A549 (cell line): ENCODE results near the gene PREX1. TPM values are rescaled to one million over a fixed set of nuclear protein-coding genes. Genes with fewer than 3 reads are reported as not detected.

Experiments used
- ATAC-seq, 2 experiments: fragments of 200-7000 bp in 1 of 2; fragments of >200 bp in 1 of 2; cut with Nextera tagmentation in 1 of 2; cut with Tn5 transposase in 1 of 2; 3 replicates each; pipeline versions ENCODE4 v1.8.0 to v1.9.1; 2018 to 2020; ENCODE audit warnings: mild to moderate bottlenecking in 1 of 2, moderate library complexity in 1 of 2
- CTCF ChIA-PET: fragments of 300-600 bp; sonication (Branson Sonifier 250); formaldehyde crosslinking; extraction: SDS; loops from one replicate; lab custom pipeline; 2021; ENCODE audit warnings: antibody characterized with exemption, inconsistent platforms; lab: Yijun Ruan, JAX
- POLR2A ChIA-PET: fragments of 350-600 bp; formaldehyde crosslinking; extraction: SDS; loops from one replicate; lab custom pipeline; 2021; ENCODE audit warnings: antibody characterized with exemption, inconsistent platforms; lab: Yijun Ruan, JAX
- DNase-seq, 2 experiments: peaks; one replicate each; pipeline versions ENCODE4 v3.0.0 to v3.0.0-alpha.2; 2011 to 2016; ENCODE audit warnings: low read depth in 1 of 2, low spot score in 1 of 2
- FAIRE-seq: peaks from 2 replicates; lab custom pipeline; 2011; peaks lifted over from hg19 to GRCh38; lab: Jason Lieb, UNC
- H3K27ac ChIP-seq, 2 experiments: fragments of >200 bp; sonication (Bioruptor Twin); formaldehyde crosslinking; 3 replicates each; pipeline ENCODE4 v1.5.1; 2016 to 2017
- H3K4me1 ChIP-seq: fragments of >200 bp; sonication (Bioruptor Twin); formaldehyde crosslinking; 3 replicates; pipeline ENCODE4 v1.6.1; 2016
- H3K4me2 ChIP-seq: fragments of >200 bp; sonication (Bioruptor Twin); formaldehyde crosslinking; 3 replicates; pipeline ENCODE4 v1.6.1; 2016
- H3K4me3 ChIP-seq: fragments of >200 bp; sonication (Bioruptor Twin); formaldehyde crosslinking; 3 replicates; pipeline ENCODE4 v1.5.1; 2016
- H3K9me3 ChIP-seq: fragments of >200 bp; sonication (Bioruptor Twin); formaldehyde crosslinking; 3 replicates; pipeline ENCODE4 v1.6.1; 2016
- ATOH8 ChIP-seq: fragments of 250-450 bp; sonication (Bioruptor Pico); IDR thresholded peaks from 2 replicates; pipeline ENCODE4 v1.5.0; 2020; ENCODE audit warnings: low read depth, mild to moderate bottlenecking, moderate library complexity
- BCL3 ChIP-seq: fragments of >200 bp; sonication (Bioruptor Twin); formaldehyde crosslinking; IDR thresholded peaks from 3 replicates; pipeline ENCODE4 v1.6.1; 2016
- CBX2 ChIP-seq: fragments of 200-600 bp; sonication (generic); IDR thresholded peaks from 2 replicates; pipeline ENCODE4 v1.6.1; 2016; ENCODE audit warnings: low read depth, mild to moderate bottlenecking, borderline replicate concordance
- EHMT2 ChIP-seq: fragments of 200-600 bp; sonication (generic); IDR thresholded peaks from 2 replicates; pipeline ENCODE4 v1.6.1; 2016; ENCODE audit warnings: antibody characterized with exemption, low read depth, mild to moderate bottlenecking, moderate library complexity
- GATA3 ChIP-seq: IDR thresholded peaks from 2 replicates; pipeline ENCODE4 v1.6.1; 2012; ENCODE audit warnings: borderline replicate concordance
- HOXB5 ChIP-seq: fragments of 250-450 bp; sonication (Bioruptor Pico); IDR thresholded peaks from 2 replicates; pipeline ENCODE4 v1.5.0; 2020; ENCODE audit warnings: mild to moderate bottlenecking, moderate library complexity
- JUNB ChIP-seq: fragments of >200 bp; sonication (Bioruptor Twin); formaldehyde crosslinking; IDR thresholded peaks from 2 replicates; pipeline ENCODE4 v1.6.1; 2016
- KDM1A ChIP-seq: fragments of 200-600 bp; sonication (generic); IDR thresholded peaks from 2 replicates; pipeline ENCODE4 v1.6.1; 2016; ENCODE audit warnings: low read depth, mild to moderate bottlenecking
- KDM5A ChIP-seq: fragments of 200-600 bp; sonication (generic); IDR thresholded peaks from 2 replicates; pipeline ENCODE4 v1.6.1; 2016; ENCODE audit warnings: antibody characterized with exemption, mild to moderate bottlenecking
- MAX ChIP-seq: IDR thresholded peaks from 2 replicates; pipeline ENCODE4 v1.6.1; 2012
- MYC ChIP-seq: IDR thresholded peaks from 2 replicates; pipeline ENCODE4 v1.6.1; 2012; ENCODE audit warnings: mild to moderate bottlenecking, inconsistent platforms, low read length, improper control_type of control experiment, borderline replicate concordance
- NR3C1 ChIP-seq: fragments of >200 bp; sonication (Bioruptor Twin); formaldehyde crosslinking; IDR thresholded peaks from 3 replicates; pipeline ENCODE4 v1.6.1; 2017
- PHF8 ChIP-seq: fragments of 200-600 bp; sonication (generic); IDR thresholded peaks from 2 replicates; pipeline ENCODE4 v1.6.1; 2016; ENCODE audit warnings: low read depth, mild to moderate bottlenecking, antibody characterized with exemption, moderate library complexity, borderline replicate concordance
- POLR2AphosphoS2 ChIP-seq: conservative IDR thresholded peaks from 2 replicates; pipeline ENCODE4 v1.6.1; 2012; ENCODE audit warnings: low read length, improper control_type of control experiment, inconsistent platforms
- RCOR1 ChIP-seq: fragments of 150-350 bp; IDR thresholded peaks from 2 replicates; pipeline ENCODE4 v1.6.1; 2014; ENCODE audit warnings: antibody characterized with exemption, low read length, low read depth
- SMC3 ChIP-seq: fragments of >200 bp; sonication (Bioruptor Twin); formaldehyde crosslinking; IDR thresholded peaks from 3 replicates; pipeline ENCODE4 v1.6.1; 2018; ENCODE audit warnings: inconsistent platforms
- SREBF2 ChIP-seq: fragments of 450-650 bp; IDR thresholded peaks from 2 replicates; pipeline ENCODE4 v1.6.1; 2014; ENCODE audit warnings: mild to moderate bottlenecking, moderate library complexity
- WGBS: methylation state at CpG from one replicate; pipeline ENCODE4 v1.1.6; 2017; ENCODE audit errors: missing lambda C conversion rate; 5-methylcytosine and 5-hydroxymethylcytosine counted together
- polyA plus RNA-seq, 4 experiments: library from polyadenylated mRNA; depleted of rRNA in 3 of 4; stranded (reverse); fragments of >200 nt; fragmentation: RNase III in 1 of 4; extraction: RNeasy Plus Mini Kit Qiagen cat#74134 plus additional on column Dnase treatment in 1 of 4; gene quantifications; 2 replicates in 3 of 4; 3 replicates in 1 of 4; pipeline ENCODE4 v1.2.3, GENCODE V29; 2011 to 2017
- TF ChIP-seq, protein P1 (sequence below): fragments of 200-600 bp; sonication (generic); IDR thresholded peaks from 2 replicates; pipeline ENCODE4 v1.6.1; 2016; ENCODE audit warnings: antibody characterized with exemption, mild to moderate bottlenecking, moderate library complexity
- TF ChIP-seq, protein P2 (sequence below): IDR thresholded peaks from 2 replicates; pipeline ENCODE4 v1.6.1; 2012

Gene PREX1
- polyA plus RNA-seq, 2 of the 4 experiments (the other 2 are of a cell fraction), result 3.6 to 4.2 TPM

DNA sequence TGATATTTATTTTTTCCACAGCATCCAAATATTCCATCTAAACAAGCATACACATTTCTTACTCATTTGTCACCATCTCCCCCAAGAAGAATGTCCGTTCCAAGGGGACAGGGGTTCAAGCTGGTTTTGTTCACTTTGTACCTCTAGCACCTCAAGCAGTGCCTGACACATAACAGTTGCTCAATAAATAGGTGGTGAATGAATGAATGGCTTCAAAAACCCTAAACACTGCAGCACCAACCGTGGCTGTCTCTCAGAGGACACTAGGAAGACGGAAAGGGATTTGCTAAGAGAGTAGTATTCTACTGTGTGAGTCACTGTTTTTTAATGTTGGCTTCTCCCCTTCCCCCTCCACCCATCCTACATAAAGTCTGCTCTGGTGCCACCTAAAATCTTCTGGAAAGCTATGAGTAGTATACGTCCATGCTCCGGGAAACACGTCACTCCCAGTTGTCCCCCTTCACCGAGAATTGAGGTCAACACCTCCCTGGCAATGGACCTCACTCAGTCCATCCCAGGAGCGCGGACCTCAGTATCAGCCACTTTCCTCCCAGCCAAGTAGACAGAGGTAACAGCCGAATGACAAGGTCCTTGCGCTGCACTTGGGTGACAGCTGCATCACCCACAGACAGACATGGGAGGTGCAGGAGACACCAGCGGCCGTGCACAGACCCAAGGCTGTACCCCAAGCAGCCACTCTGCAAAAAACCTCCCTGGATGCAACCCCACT, 107.4 kb downstream of the PREX1 start:
- DNase-seq (no peak), FAIRE-seq (no peak), ATAC-seq (no peak)
- ChIA-PET POLR2A (no interaction called here), CTCF (interaction anchor here (1.0 to 1.9 kb wide), 3 partner anchors 10 to 63 kb away, joined by 3 to 5 read pairs (median 3); no protein-coding TSS in a partner anchor)
- Histone ChIP-seq H3K4me2 (no peak overlapping the region), H3K27ac (no peak overlapping the region), H3K4me3 (no peak overlapping the region), H3K4me1 (peaks cover 19% of the 10 kb centered on the region), H3K9me3 (no peaks in the 10 kb centered on the region)
- WGBS, result 78% methylated on average over 9 of the region's 13 CpGs
- no peak for TF ChIP-seq NR3C1
- TF ChIP-seq, protein P1, sequence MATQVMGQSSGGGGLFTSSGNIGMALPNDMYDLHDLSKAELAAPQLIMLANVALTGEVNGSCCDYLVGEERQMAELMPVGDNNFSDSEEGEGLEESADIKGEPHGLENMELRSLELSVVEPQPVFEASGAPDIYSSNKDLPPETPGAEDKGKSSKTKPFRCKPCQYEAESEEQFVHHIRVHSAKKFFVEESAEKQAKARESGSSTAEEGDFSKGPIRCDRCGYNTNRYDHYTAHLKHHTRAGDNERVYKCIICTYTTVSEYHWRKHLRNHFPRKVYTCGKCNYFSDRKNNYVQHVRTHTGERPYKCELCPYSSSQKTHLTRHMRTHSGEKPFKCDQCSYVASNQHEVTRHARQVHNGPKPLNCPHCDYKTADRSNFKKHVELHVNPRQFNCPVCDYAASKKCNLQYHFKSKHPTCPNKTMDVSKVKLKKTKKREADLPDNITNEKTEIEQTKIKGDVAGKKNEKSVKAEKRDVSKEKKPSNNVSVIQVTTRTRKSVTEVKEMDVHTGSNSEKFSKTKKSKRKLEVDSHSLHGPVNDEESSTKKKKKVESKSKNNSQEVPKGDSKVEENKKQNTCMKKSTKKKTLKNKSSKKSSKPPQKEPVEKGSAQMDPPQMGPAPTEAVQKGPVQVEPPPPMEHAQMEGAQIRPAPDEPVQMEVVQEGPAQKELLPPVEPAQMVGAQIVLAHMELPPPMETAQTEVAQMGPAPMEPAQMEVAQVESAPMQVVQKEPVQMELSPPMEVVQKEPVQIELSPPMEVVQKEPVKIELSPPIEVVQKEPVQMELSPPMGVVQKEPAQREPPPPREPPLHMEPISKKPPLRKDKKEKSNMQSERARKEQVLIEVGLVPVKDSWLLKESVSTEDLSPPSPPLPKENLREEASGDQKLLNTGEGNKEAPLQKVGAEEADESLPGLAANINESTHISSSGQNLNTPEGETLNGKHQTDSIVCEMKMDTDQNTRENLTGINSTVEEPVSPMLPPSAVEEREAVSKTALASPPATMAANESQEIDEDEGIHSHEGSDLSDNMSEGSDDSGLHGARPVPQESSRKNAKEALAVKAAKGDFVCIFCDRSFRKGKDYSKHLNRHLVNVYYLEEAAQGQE, result no peak
- TF ChIP-seq MYC, result no peak
- TF ChIP-seq, protein P2, sequence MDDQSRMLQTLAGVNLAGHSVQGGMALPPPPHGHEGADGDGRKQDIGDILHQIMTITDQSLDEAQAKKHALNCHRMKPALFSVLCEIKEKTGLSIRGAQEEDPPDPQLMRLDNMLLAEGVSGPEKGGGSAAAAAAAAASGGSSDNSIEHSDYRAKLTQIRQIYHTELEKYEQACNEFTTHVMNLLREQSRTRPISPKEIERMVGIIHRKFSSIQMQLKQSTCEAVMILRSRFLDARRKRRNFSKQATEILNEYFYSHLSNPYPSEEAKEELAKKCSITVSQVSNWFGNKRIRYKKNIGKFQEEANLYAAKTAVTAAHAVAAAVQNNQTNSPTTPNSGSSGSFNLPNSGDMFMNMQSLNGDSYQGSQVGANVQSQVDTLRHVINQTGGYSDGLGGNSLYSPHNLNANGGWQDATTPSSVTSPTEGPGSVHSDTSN, result no peak
- no peak for TF ChIP-seq KDM1A
- no peak for TF ChIP-seq SREBF2
- TF ChIP-seq CBX2, result no peak
- TF ChIP-seq EHMT2, result no peak
- no peak for TF ChIP-seq GATA3
- TF ChIP-seq BCL3, result no peak
- no peak for TF ChIP-seq ATOH8
- no peak for TF ChIP-seq MAX
- TF ChIP-seq JUNB, result no peak
- no peak for TF ChIP-seq RCOR1
- TF ChIP-seq POLR2AphosphoS2, result no peak
- no peak for TF ChIP-seq PHF8
- no peak for TF ChIP-seq HOXB5
- no peak for TF ChIP-seq KDM5A
- no peak for TF ChIP-seq SMC3

DNA sequence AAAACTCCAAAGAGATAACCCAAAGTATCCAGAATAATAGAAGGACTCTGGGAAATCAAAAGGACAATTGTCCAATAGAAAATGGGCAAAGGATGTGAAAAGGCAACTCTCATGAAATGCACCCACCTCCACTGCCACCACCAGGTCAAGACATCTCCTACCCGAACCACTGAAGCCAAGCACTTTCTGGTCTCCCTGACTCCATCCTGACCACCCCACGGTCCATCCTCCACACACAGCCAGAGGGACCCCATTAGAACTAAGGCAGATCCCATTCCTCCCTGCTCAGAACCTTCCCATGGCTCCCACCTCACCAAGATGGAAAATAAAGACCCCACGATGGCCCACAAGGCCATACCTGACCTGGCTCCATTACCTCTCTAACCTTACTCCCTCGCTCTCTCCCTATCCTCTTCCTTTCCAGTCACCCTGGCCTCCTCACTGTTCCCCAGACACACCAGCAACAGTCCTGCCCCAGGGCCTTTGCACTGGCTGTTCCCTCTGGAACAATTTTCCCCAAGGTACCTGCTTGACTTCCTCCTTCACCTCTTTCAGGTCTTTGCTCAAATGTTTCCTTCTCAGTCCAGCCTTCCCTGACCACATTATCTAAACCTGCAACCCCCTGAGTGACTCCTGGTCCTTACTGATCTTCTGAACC, 108.1 kb downstream of the PREX1 start:
- TF ChIP-seq POLR2AphosphoS2, result no peak
- ChIA-PET POLR2A (no interaction called here), CTCF (no interaction called here)
- DNase-seq, result no peak
- H3K4me1 ChIP-seq, result peaks cover 19% of the 10 kb centered on the region
- H3K4me3 ChIP-seq, result no peak overlapping the region
- no peaks in the 10 kb centered on the region for H3K9me3 ChIP-seq
- FAIRE-seq, result no peak
- no peak overlapping the region for H3K4me2 ChIP-seq
- 78% methylated on average over 4 of the region's 4 CpGs for WGBS
- ATAC-seq, result no peak
- H3K27ac ChIP-seq, result no peak overlapping the region
